ENCODE data around the gene CDH4. TPM values are rescaled to one million over a fixed set of nuclear protein-coding genes. Genes with fewer than 3 reads are reported as not detected.

The CDH4 gene
- total and polyA plus RNA-seq, 2 of the 8 experiments (the other 6 are each of a cell fraction or from before 2014, with no cell fraction given), result 4.3 to 7.9 TPM

- TF ChIP-seq CHD7 (IDR thresholded peaks at IDR 0.05; ENCODE audit: insufficient replicate concordance, low read length), result no peak
- no peak for TF ChIP-seq TEAD4 (IDR thresholded peaks at IDR 0.05; ENCODE audit: low read depth, low read length)
- TF ChIP-seq POU5F1 (IDR thresholded peaks at IDR 0.05; ENCODE audit: low read depth, low read length), result no peak
- no peak for TF ChIP-seq USF2 (IDR thresholded peaks at IDR 0.05; ENCODE audit: low read length)
- no peak for TF ChIP-seq YY1 (IDR thresholded peaks at IDR 0.05; ENCODE audit: low read depth, low read length)
- TF ChIP-seq JUN (IDR thresholded peaks at IDR 0.05; ENCODE audit: low read depth, low read length), result no peak
- no peak for TF ChIP-seq TBP (IDR thresholded peaks at IDR 0.05; ENCODE audit: low read depth, low read length)
- TF ChIP-seq TAF7 (optimal IDR thresholded peaks at IDR 0.05; ENCODE audit: borderline replicate concordance, low read depth, low read length), result no peak
- no peak for TF ChIP-seq CHD1 (IDR thresholded peaks at IDR 0.05; ENCODE audit: low read depth, low read length)
- no peak for TF ChIP-seq SP4 (IDR thresholded peaks at IDR 0.05; ENCODE audit: low read length)
- no peak for TF ChIP-seq KDM5A (IDR thresholded peaks at IDR 0.05; ENCODE audit: low read length)
- TF ChIP-seq SAP30 (IDR thresholded peaks at IDR 0.05; ENCODE audit: insufficient read depth, insufficient replicate concordance, low read length), result no peak
These were observed 674.7 kb downstream of the CDH4 start (continued) for GRCh38 chr20:61926796-61927192.

All from H1 (cell line).